HG02938 (cell line): ENCODE results near the gene LDLRAD3.
A peak's percentile ranks its signal among the peaks of the same experiment; 100 is the strongest.
"Not testable (repeated sequence)": the region's sequence is repeated elsewhere in the genome, so short reads cannot be mapped to it uniquely, and the experiment has no call there.

Experiments
- ATAC-seq: cut with Tn5 transposase; IDR thresholded peaks from one replicate; pipeline ENCODE4 v1.9.1; 2021; ENCODE audit warnings: mild to moderate bottlenecking, moderate library complexity; ENCODE audit not compliant: unreplicated experiment

Gene LDLRAD3

GRCh38 chr11:35943713-35944502, at the start of gene LDLRAD3:
Gene LDLRAD3, plus strand, starts transcription at chr11:35944062. Its CDS starts 37 bp downstream, at chr11:35944099.
- no peak for ATAC-seq

- no peak for ATAC-seq
These were observed 46.8 kb upstream of the LDLRAD3 start for GRCh38 chr11:35897019-35897418.

GRCh38 chr11:35902961-35903360, 40.9 kb upstream of the LDLRAD3 start:
- no peak for ATAC-seq

GRCh38 chr11:35905646-35906276, 38.1 kb upstream of the LDLRAD3 start:
- ATAC-seq, result no peak

GRCh38 chr11:35906277-35906661, 37.6 kb upstream of the LDLRAD3 start:
- no peak for ATAC-seq

GRCh38 chr11:35906681-35907080, 37.2 kb upstream of the LDLRAD3 start:
- ATAC-seq, result no peak

- ATAC-seq, result peak; percentile 85
These were observed 36.0 kb upstream of the LDLRAD3 start for GRCh38 chr11:35907648-35908431.

- ATAC-seq, result not testable (repeated sequence)
These were observed 35.5 kb upstream of the LDLRAD3 start for GRCh38 chr11:35908432-35908771.

- no peak for ATAC-seq
These were observed 34.2 kb upstream of the LDLRAD3 start for GRCh38 chr11:35909511-35910265.

GRCh38 chr11:35911013-35911412, 32.8 kb upstream of the LDLRAD3 start:
- ATAC-seq, result no peak

- no peak for ATAC-seq
These were observed 32.2 kb upstream of the LDLRAD3 start for GRCh38 chr11:35911616-35912165.

GRCh38 chr11:35912436-35912835, 31.4 kb upstream of the LDLRAD3 start:
- not testable (repeated sequence) for ATAC-seq

GRCh38 chr11:35912883-35913624, 30.8 kb upstream of the LDLRAD3 start:
- no peak for ATAC-seq

GRCh38 chr11:35914816-35915215, 29.0 kb upstream of the LDLRAD3 start:
- ATAC-seq, result no peak

GRCh38 chr11:35916270-35916669, 27.6 kb upstream of the LDLRAD3 start:
- no peak for ATAC-seq

GRCh38 chr11:35917676-35918075, 26.2 kb upstream of the LDLRAD3 start:
- ATAC-seq, result no peak

- no peak for ATAC-seq
These were observed 25.1 kb upstream of the LDLRAD3 start for GRCh38 chr11:35918716-35919115.

GRCh38 chr11:35919244-35919643, 24.6 kb upstream of the LDLRAD3 start:
- ATAC-seq, result no peak

GRCh38 chr11:35923452-35923851, 20.4 kb upstream of the LDLRAD3 start:
- no peak for ATAC-seq

- no peak for ATAC-seq
These were observed 19.1 kb upstream of the LDLRAD3 start for GRCh38 chr11:35924811-35925210.
